Panc1 (cell line): Measurements from ENCODE around the gene ITPRID2. TPM values are rescaled to one million over a fixed set of nuclear protein-coding genes. Genes with fewer than 3 reads are reported as not detected.

Experiments used
- ATAC-seq: fragments of 200-7000 bp; cut with Tn5 transposase; 2 replicates; pipeline ENCODE4 v1.9.1; 2020; ENCODE audit warnings: mild to moderate bottlenecking, moderate library complexity
- BruUV-seq: library from RNA; stranded (reverse); fragments of 400-500 nt; replicated peaks from 2 replicates; lab custom pipeline; 2021; lab: Mats Ljungman, UMichigan
- CTCF ChIA-PET: fragments of 300-600 bp; sonication (Branson Sonifier 250); formaldehyde crosslinking; loops from one replicate; lab custom pipeline; 2022; ENCODE audit warnings: antibody characterized with exemption; lab: Charles Lee
- POLR2A ChIA-PET: fragments of 300-600 bp; sonication (Branson Sonifier 250); formaldehyde crosslinking; loops from one replicate; lab custom pipeline; 2022; ENCODE audit warnings: antibody characterized with exemption; lab: Charles Lee
- DNase-seq: peaks from one replicate; pipeline ENCODE4 v3.0.0-alpha.2; 2010; ENCODE audit warnings: low read depth, low spot score
- H3K27ac ChIP-seq: 2 replicates; pipeline ENCODE4 v1.5.1; 2011; ENCODE audit warnings: mild to moderate bottlenecking, low read length, inconsistent platforms
- H3K27me3 ChIP-seq: fragments of 200-500 bp; sonication (Bioruptor generic); 2 replicates; pipeline ENCODE4 v1.6.0; 2014; ENCODE audit warnings: low read length, inconsistent platforms; ENCODE audit not compliant: control insufficient read depth, insufficient read depth
- H3K36me3 ChIP-seq: fragments of 200-500 bp; sonication (Bioruptor generic); 2 replicates; pipeline ENCODE4 v1.5.1; 2014; ENCODE audit warnings: inconsistent platforms, mild to moderate bottlenecking, low read length, moderate library complexity; ENCODE audit not compliant: control insufficient read depth, insufficient read depth
- H3K4me1 ChIP-seq: 2 replicates; pipeline ENCODE4 v1.5.1; 2011; ENCODE audit warnings: inconsistent platforms, mild to moderate bottlenecking, low read length, moderate library complexity; ENCODE audit not compliant: control insufficient read depth, insufficient read depth
- H3K4me3 ChIP-seq, 2 experiments: 2 replicates each; pipeline ENCODE4 v1.5.1; 2011 to 2012; ENCODE audit warnings: low read depth in 2 of 2, low read length in 2 of 2, mild to moderate bottlenecking in 2 of 2, inconsistent platforms in 1 of 2, moderate library complexity in 1 of 2
- H3K9me3 ChIP-seq: fragments of 200-500 bp; sonication (Bioruptor generic); 2 replicates; pipeline ENCODE4 v1.5.1; 2014; ENCODE audit warnings: low read depth, mild to moderate bottlenecking, inconsistent platforms, low read length, moderate library complexity; ENCODE audit not compliant: control insufficient read depth, insufficient read depth
- POLR2AphosphoS5 ChIP-seq: IDR thresholded peaks from 2 replicates; pipeline ENCODE4 v1.6.1; 2012; ENCODE audit warnings: mild to moderate bottlenecking, low read depth, low read length, moderate library complexity
- SIN3A ChIP-seq: IDR thresholded peaks from 2 replicates; pipeline ENCODE4 v1.6.1; 2012; ENCODE audit warnings: low read depth, mild to moderate bottlenecking, low read length, moderate library complexity, borderline replicate concordance; ENCODE audit not compliant: insufficient read depth
- TCF7L2 ChIP-seq: IDR thresholded peaks from 2 replicates; pipeline ENCODE4 v1.6.1; 2011; ENCODE audit warnings: mild to moderate bottlenecking, low read depth, low read length, inconsistent platforms
- in situ Hi-C: cut with HindIII; loops from 2 replicates; pipeline ENCODE4 v1.10.0; 2016; ENCODE audit warnings: low sequenced_read_pairs, low pct_unique_long_range_greater_than_20kb
- intact Hi-C: fragments of 100-400 bp; cut with micrococcal nuclease; formaldehyde crosslinking; loops from one replicate; pipeline ENCODE4 v1.10.0; 2022; ENCODE audit not compliant: unreplicated experiment
- total RNA-seq: library from RNA; stranded (reverse); gene quantifications from one replicate; pipeline ENCODE4 v1.2.1, GENCODE V29; 2021; ENCODE audit not compliant: unreplicated experiment
- TF ChIP-seq, protein P1 (sequence below): fragments of 450-650 bp; IDR thresholded peaks from 2 replicates; pipeline ENCODE4 v1.5.1; 2017; ENCODE audit warnings: mild to moderate bottlenecking
- TF ChIP-seq, protein P2 (sequence below), 2 experiments: IDR thresholded peaks; 2 replicates each; pipeline ENCODE4 v1.6.1; 2011 to 2012; ENCODE audit warnings: low read depth in 2 of 2, control low read depth in 1 of 2, low read length in 1 of 2, mild to moderate bottlenecking in 1 of 2, moderate library complexity in 1 of 2; ENCODE audit not compliant: insufficient read depth in 1 of 2

The ITPRID2 gene
- total RNA-seq, 1 experiment from 2014 or later, result 261 TPM

- BruUV-seq, result no TSS peak
- Histone ChIP-seq H3K4me1 (no peaks in the 10 kb centered on the region; the same call in 1 of the 2 replicates), H3K27me3 (no peaks in the 10 kb centered on the region), H3K27ac (no peak overlapping the region), H3K36me3 (peaks cover 67% of the 10 kb centered on the region), H3K9me3 (no peaks in the 10 kb centered on the region), H3K4me3 (no peak overlapping the region)
- no peak for ATAC-seq
- DNase-seq, result no peak
- CTCF ChIA-PET, result no interaction called here
- intact Hi-C loops (no loop called here), in situ Hi-C loops (no loop called here)
- POLR2A ChIA-PET, result no interaction called here
- TF ChIP-seq SIN3A (no peak), POLR2AphosphoS5 (no peak), TCF7L2 (no peak)
- TF ChIP-seq, protein P1, sequence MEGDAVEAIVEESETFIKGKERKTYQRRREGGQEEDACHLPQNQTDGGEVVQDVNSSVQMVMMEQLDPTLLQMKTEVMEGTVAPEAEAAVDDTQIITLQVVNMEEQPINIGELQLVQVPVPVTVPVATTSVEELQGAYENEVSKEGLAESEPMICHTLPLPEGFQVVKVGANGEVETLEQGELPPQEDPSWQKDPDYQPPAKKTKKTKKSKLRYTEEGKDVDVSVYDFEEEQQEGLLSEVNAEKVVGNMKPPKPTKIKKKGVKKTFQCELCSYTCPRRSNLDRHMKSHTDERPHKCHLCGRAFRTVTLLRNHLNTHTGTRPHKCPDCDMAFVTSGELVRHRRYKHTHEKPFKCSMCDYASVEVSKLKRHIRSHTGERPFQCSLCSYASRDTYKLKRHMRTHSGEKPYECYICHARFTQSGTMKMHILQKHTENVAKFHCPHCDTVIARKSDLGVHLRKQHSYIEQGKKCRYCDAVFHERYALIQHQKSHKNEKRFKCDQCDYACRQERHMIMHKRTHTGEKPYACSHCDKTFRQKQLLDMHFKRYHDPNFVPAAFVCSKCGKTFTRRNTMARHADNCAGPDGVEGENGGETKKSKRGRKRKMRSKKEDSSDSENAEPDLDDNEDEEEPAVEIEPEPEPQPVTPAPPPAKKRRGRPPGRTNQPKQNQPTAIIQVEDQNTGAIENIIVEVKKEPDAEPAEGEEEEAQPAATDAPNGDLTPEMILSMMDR, result no peak
- TF ChIP-seq, protein P2, sequence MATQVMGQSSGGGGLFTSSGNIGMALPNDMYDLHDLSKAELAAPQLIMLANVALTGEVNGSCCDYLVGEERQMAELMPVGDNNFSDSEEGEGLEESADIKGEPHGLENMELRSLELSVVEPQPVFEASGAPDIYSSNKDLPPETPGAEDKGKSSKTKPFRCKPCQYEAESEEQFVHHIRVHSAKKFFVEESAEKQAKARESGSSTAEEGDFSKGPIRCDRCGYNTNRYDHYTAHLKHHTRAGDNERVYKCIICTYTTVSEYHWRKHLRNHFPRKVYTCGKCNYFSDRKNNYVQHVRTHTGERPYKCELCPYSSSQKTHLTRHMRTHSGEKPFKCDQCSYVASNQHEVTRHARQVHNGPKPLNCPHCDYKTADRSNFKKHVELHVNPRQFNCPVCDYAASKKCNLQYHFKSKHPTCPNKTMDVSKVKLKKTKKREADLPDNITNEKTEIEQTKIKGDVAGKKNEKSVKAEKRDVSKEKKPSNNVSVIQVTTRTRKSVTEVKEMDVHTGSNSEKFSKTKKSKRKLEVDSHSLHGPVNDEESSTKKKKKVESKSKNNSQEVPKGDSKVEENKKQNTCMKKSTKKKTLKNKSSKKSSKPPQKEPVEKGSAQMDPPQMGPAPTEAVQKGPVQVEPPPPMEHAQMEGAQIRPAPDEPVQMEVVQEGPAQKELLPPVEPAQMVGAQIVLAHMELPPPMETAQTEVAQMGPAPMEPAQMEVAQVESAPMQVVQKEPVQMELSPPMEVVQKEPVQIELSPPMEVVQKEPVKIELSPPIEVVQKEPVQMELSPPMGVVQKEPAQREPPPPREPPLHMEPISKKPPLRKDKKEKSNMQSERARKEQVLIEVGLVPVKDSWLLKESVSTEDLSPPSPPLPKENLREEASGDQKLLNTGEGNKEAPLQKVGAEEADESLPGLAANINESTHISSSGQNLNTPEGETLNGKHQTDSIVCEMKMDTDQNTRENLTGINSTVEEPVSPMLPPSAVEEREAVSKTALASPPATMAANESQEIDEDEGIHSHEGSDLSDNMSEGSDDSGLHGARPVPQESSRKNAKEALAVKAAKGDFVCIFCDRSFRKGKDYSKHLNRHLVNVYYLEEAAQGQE (IDR thresholded peaks at IDR 0.05; ENCODE audit: insufficient read depth in 1 of 2, low read depth in 2 of 2, low read length in 1 of 2), result no peak
Observed at GRCh38 chr2:181923121-181923520, 31.6 kb downstream of the ITPRID2 start.

- Histone ChIP-seq H3K4me3 (no peak overlapping the region), H3K4me1 (no peaks in the 10 kb centered on the region; the same call in 1 of the 2 replicates), H3K27me3 (no peaks in the 10 kb centered on the region), H3K36me3 (peaks cover 61% of the 10 kb centered on the region), H3K9me3 (no peaks in the 10 kb centered on the region), H3K27ac (no peak overlapping the region)
- ATAC-seq (no peak), DNase-seq (no peak)
- in situ Hi-C loops, result no loop called here
- TF ChIP-seq, protein P2 (IDR thresholded peaks at IDR 0.05; ENCODE audit: insufficient read depth in 1 of 2, low read depth in 2 of 2, low read length in 1 of 2), result no peak
- TF ChIP-seq, protein P1, result no peak
- TF ChIP-seq TCF7L2 (no peak), POLR2AphosphoS5 (no peak), SIN3A (no peak)
- ChIA-PET POLR2A (interaction anchor here (0.6 kb wide), 1 partner anchor 456 kb away, joined by 4 read pairs; no protein-coding TSS in a partner anchor), CTCF (no interaction called here)
- intact Hi-C loops, result no loop called here
- no TSS peak for BruUV-seq
Observed at GRCh38 chr2:181924336-181924735, 32.8 kb downstream of the ITPRID2 start.
